HG03139 (cell line): ENCODE data around the gene THSD4.

Experiments used
- ATAC-seq: cut with Tn5 transposase; IDR thresholded peaks from one replicate; pipeline ENCODE4 v1.9.1; 2021; ENCODE audit not compliant: unreplicated experiment

Gene THSD4

GRCh38 chr15:71473751-71474150, 358.5 kb downstream of the THSD4 start:
- ATAC-seq = no peak

DNA sequence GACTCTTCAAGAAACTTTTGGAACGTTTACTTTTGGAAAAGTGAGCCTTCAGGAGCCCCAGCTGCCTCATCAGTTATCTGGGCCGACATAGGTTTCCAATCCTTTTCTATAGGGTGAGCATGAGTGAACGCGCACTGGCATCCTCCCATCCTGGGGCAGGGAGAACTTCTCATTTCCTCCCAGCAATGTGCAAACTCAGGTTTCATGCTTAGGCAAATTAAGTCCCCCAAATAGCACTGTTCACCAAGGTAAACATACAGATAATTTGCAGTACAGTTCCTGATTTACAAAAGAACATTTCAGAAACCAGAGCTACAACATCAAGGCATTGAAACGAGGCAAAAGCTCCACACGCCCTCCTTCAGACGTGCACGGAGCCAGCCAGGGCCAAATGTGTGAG, 361.6 kb downstream of the THSD4 start:
- ATAC-seq = no peak

DNA sequence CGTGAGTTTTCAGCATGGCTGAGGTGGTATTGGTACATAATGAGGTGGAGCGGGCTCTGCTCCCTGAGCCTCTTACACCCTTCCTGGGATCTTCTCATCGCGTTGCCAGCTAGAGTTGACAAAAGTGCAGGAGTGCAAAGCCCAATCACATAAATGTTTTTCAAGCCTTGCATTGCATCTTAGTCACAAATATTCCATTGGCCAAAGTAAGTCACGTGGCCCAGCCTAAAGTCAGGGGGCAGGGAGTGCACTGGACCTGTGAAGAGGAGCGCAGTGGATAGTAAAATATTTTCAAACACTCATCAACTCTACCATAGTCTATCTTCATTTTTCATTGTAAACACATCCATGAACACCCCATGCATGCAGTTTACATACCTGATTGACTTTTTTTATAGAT, 365.3 kb downstream of the THSD4 start:
- no peak for ATAC-seq

GRCh38 chr15:71484080-71484479, 368.8 kb downstream of the THSD4 start:
- no peak for ATAC-seq

- no peak for ATAC-seq
Measured at GRCh38 chr15:71485094-71485693, 369.9 kb downstream of the THSD4 start.

DNA sequence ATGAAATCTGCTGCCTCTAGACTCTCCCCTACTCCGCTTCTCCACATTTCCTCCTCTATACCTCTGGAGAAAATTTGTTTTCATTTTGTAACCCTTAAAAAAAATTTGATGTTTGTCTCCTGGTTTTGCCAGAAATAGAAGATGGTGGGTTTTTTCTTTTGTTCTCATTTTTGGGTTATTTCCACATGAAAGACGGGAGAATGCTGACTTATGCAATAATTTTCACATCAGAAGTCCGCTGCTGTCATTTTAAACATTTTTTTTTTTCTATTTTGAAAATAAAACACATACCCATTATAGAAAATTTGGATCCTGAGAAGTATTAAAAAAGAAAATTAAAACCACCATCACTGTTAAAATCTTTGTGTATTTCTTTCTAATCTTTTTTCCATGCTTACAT, 374.3 kb downstream of the THSD4 start:
- no peak for ATAC-seq

DNA sequence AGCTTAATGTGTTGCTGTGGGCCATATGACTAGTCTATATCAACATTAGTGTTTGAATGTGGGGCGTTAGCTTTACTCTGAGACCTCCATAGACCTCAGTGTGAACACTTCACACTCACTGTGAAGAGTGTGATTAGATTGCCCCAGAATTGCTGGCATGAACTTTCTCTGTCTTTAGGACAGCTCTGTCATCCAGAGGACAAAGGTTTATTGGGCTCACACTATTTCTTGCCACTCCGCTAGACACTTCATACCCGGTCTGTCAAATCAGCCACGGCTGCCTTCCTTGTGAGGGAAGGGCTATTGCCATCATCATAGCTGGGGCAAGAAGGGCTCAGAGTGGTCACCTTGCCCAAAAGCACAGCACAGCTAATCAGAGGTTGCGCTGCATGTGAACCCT, 378.3 kb downstream of the THSD4 start:
- no peak for ATAC-seq

GRCh38 chr15:71494563-71495397, 379.5 kb downstream of the THSD4 start:
- no peak for ATAC-seq

DNA sequence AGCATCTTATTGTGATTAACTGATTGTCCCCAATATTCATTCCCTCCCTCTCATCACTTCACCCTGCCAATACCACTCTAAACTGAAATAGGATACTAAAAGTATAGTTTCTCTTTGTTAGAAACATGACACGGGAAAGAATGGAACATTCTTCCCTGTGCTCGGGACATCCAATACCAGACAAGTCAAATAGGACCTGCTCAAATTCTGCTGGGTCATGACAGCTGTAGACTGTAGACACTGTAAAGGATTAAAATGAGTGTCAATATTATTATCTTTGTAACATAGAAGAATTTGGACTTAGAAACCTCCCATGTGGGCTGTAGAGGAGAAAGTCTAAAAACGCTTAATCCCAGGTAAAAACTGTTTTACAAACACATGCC, 380.1 kb downstream of the THSD4 start:
- ATAC-seq = no peak

- ATAC-seq = no peak
Measured at GRCh38 chr15:71496336-71496955, 381.2 kb downstream of the THSD4 start.

GRCh38 chr15:71501344-71502076, 386.2 kb downstream of the THSD4 start:
- ATAC-seq = no peak

- ATAC-seq = no peak
Measured at GRCh38 chr15:71502077-71502432, 386.8 kb downstream of the THSD4 start.

GRCh38 chr15:71505962-71506361, 390.7 kb downstream of the THSD4 start:
- ATAC-seq = no peak

- no peak for ATAC-seq
Measured at GRCh38 chr15:71506946-71507345, 391.7 kb downstream of the THSD4 start.

GRCh38 chr15:71508081-71508682, 392.9 kb downstream of the THSD4 start:
- ATAC-seq = no peak

GRCh38 chr15:71509139-71509538, 393.9 kb downstream of the THSD4 start:
- ATAC-seq = no peak

DNA sequence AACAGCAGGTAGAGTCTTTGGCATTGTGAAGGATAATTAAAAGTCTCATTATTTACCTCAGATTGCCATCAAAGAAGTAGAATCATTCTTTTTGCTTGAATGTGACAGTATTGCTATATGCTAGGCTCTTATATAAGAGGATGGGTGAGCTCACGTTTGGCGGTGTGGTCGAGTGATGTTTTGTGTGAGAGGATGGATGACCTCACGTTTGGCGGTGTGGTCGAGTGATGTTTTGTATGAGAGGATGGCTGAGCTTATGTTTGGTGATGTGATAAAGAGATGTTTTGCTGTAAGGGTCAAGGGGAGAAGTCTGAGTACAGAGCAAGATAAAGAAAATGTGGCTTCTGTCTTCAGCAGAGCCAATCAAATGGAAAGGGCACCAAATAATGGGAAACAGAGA, 395.5 kb downstream of the THSD4 start:
- no peak for ATAC-seq

GRCh38 chr15:71511796-71512681, 396.8 kb downstream of the THSD4 start:
- no peak for ATAC-seq

DNA sequence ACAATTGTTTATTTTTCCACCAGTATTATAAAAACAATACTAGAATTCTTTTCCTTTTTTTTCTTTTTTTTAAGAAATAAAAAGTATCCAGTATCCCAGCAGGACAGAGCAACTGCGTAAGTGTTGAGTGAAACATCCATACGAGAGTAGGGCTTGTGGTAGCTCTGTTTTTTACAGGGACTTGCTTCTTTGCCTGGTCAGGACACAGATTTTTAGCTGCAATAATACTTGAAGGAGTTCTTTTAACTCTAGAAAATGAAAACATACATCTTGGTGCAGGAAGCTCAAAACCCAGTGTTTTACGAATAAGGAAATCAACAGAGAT, 397.4 kb downstream of the THSD4 start:
- no peak for ATAC-seq

GRCh38 chr15:71515375-71516186, 400.3 kb downstream of the THSD4 start:
- ATAC-seq = no peak
